Umbilical cord (tissue), 2 donors: ENCODE data around the gene FLT4. TPM values are rescaled to one million over a fixed set of nuclear protein-coding genes. Genes with fewer than 3 reads are reported as not detected.

ENCODE experiments used
- DNase-seq: peaks from one replicate; pipeline ENCODE4 v3.0.0-alpha.2; 2015; ENCODE audit warnings: low spot score
- total RNA-seq: library from RNA; depleted of rRNA; stranded (reverse); fragments of >200 nt; gene quantifications from one replicate; pipeline ENCODE4 v1.2.3, GENCODE V29; 2014; ENCODE audit warnings: low replicate concordance; ENCODE audit not compliant: insufficient read depth

FLT4 gene
- total RNA-seq, 1 donor from 2014 or later = 0.48 TPM

DNA sequence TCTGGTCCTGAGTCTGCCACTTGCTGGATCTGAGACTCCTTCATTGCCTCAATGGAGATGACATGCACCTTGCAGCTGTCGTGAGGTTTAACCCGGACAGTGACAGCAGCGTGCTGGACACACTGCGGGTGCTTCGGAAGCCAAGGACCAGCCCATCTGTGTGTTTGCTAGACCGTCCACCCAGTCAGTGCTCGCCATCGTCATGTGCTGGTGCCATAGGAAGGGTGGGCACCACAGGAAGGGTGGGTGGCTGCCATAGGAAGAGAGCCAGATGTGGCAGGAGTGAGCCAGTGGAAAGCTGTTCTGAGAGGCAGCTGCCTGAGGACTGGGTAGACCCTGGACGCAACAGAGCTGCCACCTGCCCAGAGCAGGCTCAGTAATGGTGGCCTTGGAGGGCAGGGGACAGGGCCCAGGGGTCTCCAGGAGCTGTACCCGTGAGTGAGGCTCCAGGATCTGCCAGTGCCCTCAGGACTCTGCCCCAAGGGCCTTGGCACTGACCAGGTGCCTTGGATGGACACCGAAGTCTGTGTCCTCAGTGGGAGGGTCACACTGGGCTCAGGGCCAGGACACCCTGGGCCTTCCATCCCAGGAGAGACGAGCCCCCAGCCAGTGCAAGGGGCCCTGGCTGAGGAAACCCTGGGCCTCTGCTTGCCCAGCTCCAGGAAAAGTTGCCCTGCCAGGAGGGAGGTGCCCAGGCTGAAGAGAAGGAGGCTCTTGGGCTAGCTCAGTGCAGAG lies 21.8 kb downstream of the FLT4 start:
- DNase-seq = no peak

GRCh38 chr5:180626661-180627385 lies 22.6 kb downstream of the FLT4 start:
- DNase-seq = no peak

DNA sequence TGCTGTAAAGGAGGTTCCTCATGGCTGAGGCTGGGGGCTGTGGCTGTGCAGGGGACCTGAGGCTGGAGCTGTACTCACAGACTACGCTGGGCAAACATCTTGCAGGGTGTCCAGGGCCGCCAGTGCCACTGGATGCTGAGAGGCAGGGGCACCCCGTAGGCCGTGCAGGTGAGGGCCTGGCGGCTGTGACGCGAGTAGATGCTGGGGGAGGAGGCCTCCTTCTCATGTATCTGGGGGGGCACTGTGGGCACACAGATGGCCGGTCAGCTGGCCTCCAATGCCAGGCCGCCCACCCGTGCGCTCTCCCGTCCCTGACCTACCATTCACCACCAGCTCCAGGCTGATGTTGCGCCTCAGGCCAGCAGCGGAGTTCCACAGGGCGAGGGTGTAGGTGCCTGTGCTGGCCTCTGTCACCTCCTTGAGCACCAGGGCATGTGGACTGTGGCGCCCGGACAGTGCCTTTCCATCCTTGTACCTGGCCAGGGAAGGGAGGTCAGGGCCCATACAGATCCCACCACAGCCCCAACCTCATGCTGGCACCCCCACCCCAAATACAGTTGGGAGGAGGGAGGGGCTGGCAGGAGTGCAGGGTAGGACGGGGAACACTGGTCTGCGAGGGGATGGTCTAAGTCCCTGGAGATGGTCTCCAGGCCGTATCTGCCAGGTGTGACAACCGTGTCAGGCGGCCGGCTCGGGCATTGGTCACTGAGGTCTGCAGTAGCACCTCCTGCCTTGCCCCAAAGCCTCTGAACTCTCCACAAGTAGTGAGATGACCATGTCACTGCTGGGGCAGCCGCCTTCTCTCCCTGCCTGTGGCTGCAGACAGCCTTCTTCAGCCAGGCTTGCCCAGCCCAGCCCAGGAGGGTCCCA lies 23.4 kb downstream of the FLT4 start:
- DNase-seq = no peak

- DNase-seq = no peak
These were observed 24.1 kb downstream of the FLT4 start for GRCh38 chr5:180625125-180625790.

DNA sequence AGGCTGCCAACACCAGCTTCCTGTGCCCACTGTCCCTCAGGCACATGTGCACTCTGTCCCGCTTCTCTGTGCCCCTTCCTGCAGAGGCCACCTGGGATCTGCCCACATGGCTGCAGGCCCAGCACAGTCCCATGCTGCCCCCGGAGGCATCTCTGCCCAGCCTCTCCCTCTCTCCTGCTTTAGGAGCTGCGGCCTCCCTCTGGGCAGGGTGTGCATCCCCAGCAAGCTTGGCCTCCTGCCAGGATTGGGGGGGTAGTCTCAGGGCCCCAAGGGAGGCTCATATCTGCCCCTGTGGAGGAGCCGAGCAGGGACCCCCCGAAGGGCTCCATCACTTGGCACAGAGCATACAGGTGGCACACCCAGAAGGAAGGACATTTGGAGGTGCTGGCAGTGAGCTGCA lies 24.8 kb downstream of the FLT4 start:
- DNase-seq = no peak

GRCh38 chr5:180623844-180624243 lies 25.6 kb downstream of the FLT4 start:
- DNase-seq = no peak

DNA sequence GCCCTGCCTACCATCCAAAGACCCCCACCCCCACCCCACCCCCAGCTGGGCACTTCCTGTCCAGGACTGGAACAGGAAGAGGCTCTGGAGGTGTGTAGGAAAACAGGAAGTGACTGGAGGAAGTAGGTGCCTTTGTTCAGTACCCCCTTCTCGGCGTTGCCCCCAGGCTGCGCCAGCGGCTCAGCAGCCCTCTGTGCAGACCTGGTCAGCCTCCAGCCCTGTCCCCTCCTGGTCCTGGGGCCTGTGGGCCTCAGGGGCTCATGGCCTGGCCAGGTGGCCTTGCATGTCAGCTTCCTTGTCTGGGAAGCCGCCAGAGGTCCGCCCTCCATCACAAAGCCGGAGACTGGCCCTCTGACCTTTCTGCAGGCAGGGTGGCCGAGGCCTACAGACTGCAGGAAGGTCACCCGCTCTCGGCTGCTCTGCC lies 26.0 kb downstream of the FLT4 start:
- DNase-seq = no peak

GRCh38 chr5:180622910-180623309 lies 26.5 kb downstream of the FLT4 start:
- DNase-seq = no peak

GRCh38 chr5:180621311-180621710 lies 28.1 kb downstream of the FLT4 start:
- DNase-seq = no peak

DNA sequence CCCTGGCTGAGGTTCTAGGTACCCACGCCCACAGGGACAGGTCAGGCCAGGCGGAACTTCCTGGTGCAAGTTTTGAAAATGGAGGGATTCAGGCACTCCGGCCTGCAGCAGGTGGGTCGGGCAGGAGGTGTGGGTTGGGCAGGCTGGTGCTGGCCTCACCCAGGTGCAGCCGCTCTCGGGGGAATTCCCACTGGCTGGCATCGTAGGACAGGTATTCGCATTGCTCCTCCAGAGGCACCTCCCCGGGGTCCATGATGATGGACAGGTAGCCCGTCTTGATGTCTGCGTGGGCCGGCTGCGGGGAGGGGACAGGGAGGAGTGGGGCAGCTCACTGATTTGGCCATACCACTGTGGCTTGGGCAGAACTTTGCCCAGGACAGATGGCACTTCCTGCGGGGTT lies 29.4 kb downstream of the FLT4 start:
- DNase-seq = no peak

- DNase-seq = no peak
These were observed 29.9 kb downstream of the FLT4 start for GRCh38 chr5:180619563-180619915.

DNA sequence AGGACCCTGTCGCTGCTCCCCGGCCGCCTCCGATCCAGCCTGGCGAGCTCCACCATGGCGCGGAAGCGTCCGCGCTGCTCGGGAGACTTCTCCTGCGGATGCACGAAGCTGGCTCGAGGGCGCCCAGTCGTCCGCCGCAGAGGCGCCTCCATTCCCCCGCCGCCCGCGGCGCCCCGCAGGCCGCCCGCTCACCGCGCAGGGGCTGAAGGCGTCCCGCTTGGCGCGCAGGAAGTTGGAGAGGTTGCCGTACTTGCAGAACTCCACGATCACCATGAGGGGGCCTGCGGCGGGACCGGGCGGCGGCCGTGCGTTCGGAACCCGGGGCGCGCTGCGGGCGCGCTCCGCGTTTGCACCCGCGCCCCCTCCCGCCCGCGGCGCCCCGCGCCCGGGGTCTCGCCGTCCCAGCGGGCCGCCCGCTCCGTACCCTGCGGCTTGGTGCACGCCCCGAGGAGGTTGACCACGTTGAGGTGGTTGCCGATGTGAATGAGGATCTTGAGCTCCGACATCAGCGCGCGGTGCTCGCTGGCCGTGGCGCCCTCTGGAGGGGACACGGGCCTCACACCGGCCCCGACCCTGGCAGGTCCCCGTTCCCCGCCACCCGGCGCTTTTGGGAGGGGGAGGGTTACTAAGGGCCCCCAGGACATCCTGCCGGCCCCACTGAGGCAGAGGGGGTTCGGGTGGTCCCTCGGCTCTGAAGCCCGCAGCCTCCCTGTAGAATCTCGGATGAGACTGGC lies 30.4 kb downstream of the FLT4 start:
- peak; percentile 20 for DNase-seq

DNA sequence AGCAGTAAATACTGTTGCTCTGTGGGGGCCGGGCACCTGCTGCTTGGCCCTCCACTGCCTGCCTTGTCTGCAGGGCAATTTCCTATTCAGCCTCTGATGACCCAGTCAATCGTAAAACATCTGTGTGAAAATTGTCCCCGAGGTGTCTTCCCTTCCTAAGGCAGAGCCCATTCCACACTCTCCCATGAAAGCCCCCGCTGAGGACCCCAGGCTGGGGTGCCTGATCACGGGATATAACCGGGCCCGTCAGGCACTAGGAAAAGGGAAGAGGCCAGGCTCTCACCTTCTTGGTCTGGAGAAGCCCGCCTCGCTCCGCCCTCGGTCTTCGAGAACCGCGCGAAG lies 30.9 kb downstream of the FLT4 start:
- no peak for DNase-seq

GRCh38 chr5:180613814-180614188 lies 35.6 kb downstream of the FLT4 start:
- DNase-seq = no peak

- DNase-seq = no peak
These were observed 36.1 kb downstream of the FLT4 start for GRCh38 chr5:180613188-180613813.

DNA sequence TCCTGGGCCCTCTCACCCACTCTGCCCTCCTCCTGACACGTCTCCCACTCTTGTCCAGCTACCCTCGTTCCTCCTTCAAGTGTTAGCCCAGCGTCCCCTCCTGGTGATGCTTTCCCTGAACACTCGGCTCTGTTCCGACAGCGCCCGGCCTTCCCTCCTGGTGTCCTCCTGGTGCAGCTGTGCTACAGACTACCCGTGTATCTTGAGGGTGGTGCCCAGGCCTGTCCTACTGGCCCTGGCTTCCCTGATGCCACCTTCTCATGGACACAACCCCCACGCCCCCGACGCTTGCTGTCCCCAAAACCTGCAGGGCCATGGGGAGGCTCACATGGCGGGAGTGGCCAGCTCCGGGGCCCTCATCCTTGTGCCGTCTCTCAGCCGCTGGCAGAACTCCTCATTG lies 36.7 kb downstream of the FLT4 start:
- DNase-seq = no peak

GRCh38 chr5:180611140-180611850 lies 38.1 kb downstream of the FLT4 start:
- DNase-seq = no peak

GRCh38 chr5:180609817-180610550 lies 39.4 kb downstream of the FLT4 start:
- no peak for DNase-seq

- DNase-seq = no peak
These were observed 40.0 kb downstream of the FLT4 start for GRCh38 chr5:180609386-180609785.
